Testis (tissue), 3 donors: Measurements from ENCODE around the gene PTGER1. TPM values are rescaled to one million over a fixed set of nuclear protein-coding genes. Genes with fewer than 3 reads are reported as not detected.

ENCODE experiments used
- DNase-seq: peaks from one replicate; pipeline ENCODE4 v3.0.0-alpha.2; 2019
- H3K27ac ChIP-seq, 2 donors: fragments of 200-600 bp; sonication (generic); one replicate each; pipeline ENCODE4 v1.5.1; 2019
- H3K27me3 ChIP-seq: fragments of 200-600 bp; sonication (generic); one replicate; pipeline ENCODE4 v1.5.1; 2019
- H3K36me3 ChIP-seq: fragments of 200-600 bp; sonication (generic); one replicate; pipeline ENCODE4 v1.5.1; 2017; ENCODE audit warnings: low read depth; ENCODE audit errors: missing control alignments
- H3K4me1 ChIP-seq: fragments of 200-600 bp; sonication (generic); one replicate; pipeline ENCODE4 v1.5.1; 2019
- H3K4me3 ChIP-seq, 2 donors: fragments of 200-600 bp; sonication (generic); one replicate each; pipeline ENCODE4 v1.5.1; 2017 to 2019
- H3K9me3 ChIP-seq: fragments of 200-600 bp; sonication (generic); one replicate; pipeline ENCODE4 v1.5.1; 2017
- CTCF ChIP-seq, 3 experiments: fragments of 450-650 bp in 2 of 3; fragments of 200-600 bp in 1 of 3; sonication (generic) in 1 of 3; IDR thresholded peaks; one replicate each; pipeline ENCODE4 v1.5.1; 2016 to 2019; ENCODE audit warnings: antibody characterized with exemption in 3 of 3, mild to moderate bottlenecking in 2 of 3, moderate library complexity in 1 of 3
- POLR2A ChIP-seq: fragments of 450-650 bp; IDR thresholded peaks from one replicate; pipeline ENCODE4 v1.6.1; 2017; ENCODE audit warnings: antibody characterized with exemption, mild to moderate bottlenecking, moderate library complexity
- WGBS, 2 donors: methylation state at CpG; one replicate each; pipeline ENCODE4 v1.1.5; 2018; 5-methylcytosine and 5-hydroxymethylcytosine counted together
- intact Hi-C: fragments of 100-400 bp; cut with DNase I; formaldehyde crosslinking; loops from one replicate; pipeline ENCODE4 v1.15.1; 2023; ENCODE audit warnings: low total_unique reads
- polyA plus RNA-seq: library from polyadenylated mRNA; stranded (reverse); fragments of 350-450 nt; fragmentation: Illumina TruSeq; extraction: RNeasy Lipid Tissue Mini Kit (QIAGEN cat#74804); gene quantifications from one replicate; pipeline ENCODE4 v1.2.3, GENCODE V29; 2014; ENCODE audit warnings: low read depth, low replicate concordance; ENCODE audit not compliant: insufficient read depth
- total RNA-seq, 2 donors: library from RNA; depleted of rRNA; stranded (reverse); fragments of >200 nt; gene quantifications; one replicate each; pipeline ENCODE4 v1.2.3, GENCODE V29; 2016

The PTGER1 gene
- total and polyA plus RNA-seq, 3 donors from 2014 or later: 0.22 to 1.5 (median 1.4) TPM

DNA sequence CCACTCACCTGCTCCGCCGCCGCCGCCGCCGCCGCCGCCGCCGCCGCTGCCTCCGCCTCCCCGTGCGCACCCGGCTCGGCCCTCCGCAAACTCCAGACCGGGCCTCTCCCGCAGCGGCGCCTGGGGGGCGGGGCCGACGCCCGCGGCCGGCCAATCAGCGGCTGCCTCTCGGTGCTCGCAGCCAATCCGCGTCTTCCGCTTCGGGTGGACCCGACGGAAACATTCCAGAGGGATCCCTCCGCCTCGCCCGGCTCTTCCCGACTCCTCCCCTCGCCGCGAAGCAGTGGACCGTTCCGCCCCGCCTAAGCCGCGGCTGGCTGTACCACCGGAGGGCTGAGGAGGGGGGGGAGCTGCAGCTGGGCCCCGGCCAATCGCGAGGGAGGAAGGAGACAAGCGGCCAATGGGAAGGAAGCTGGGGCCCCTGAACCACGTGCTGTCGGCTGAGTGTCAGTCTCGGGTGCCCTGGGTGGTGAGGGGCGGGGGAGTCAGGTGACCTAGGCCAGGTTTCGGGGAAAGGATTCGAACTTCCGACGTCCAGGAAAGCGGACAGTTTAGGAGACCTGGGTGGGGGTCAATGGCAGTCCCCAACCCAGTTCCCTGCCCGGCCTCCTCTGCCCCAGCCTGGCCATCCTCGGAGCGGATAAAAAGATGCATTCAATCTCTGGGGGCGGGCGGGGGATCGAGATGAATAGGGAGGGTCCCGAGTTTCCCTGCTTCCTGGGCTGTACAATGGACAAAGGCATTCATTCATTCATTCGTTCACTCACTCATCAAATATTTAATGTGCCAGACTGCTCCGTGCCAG, 21.1 kb upstream of the PTGER1 start, which contains the start of gene GIPC1:
TSS of gene GIPC1 (minus strand) at position 99 of the 805 bp plus-strand sequence. CDS start 13,151 bp downstream, outside the sequence.
- 1 to 4% methylated on average over 22 to 66 of the region's 71 CpGs for WGBS, 2 donors
- peak in 1 of 3 experiments; percentile 5 for TF ChIP-seq CTCF (IDR thresholded peaks at IDR 0.05)
- no peak for TF ChIP-seq POLR2A
- DNase-seq: peak; percentile 97
- peak within 1 kb of the TSS; percentile 79 to 93 for H3K4me3 ChIP-seq
- H3K36me3 ChIP-seq: no peaks in the 10 kb centered on the region
- peaks cover 22% of the 10 kb centered on the region for H3K4me1 ChIP-seq
- intact Hi-C loops: no loop called here
- no peaks in the 10 kb centered on the region for H3K9me3 ChIP-seq
- H3K27me3 ChIP-seq: no peaks in the 10 kb centered on the region
- H3K27ac ChIP-seq: peak within 1 kb of the TSS; percentile 50 to 78

DNA sequence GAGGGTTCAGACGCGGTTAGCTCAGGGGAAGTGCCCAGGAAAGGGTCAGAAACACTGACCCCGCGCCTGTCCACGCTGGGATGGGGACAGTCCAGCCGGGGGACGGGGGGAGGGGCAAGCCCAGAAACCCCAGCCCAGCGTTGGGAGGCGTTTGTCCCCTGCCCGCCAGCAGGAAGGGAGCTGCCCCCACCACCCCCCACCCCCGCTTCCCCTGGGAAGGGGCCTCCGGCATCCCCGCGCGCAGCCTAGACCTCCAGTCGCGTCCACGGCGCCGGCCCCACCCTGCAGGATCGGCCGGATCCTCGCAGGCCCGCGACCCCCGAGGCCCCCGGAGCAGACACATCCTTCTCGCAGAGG, 20.5 kb upstream of the PTGER1 start:
- DNase-seq: no peak
- Histone ChIP-seq H3K27ac (peak overlapping the region in 1 of 2 donors; percentile 64), H3K9me3 (no peaks in the 10 kb centered on the region), H3K27me3 (no peaks in the 10 kb centered on the region), H3K4me3 (peak overlapping the region; percentile 79 to 93), H3K4me1 (peaks cover 22% of the 10 kb centered on the region), H3K36me3 (no peaks in the 10 kb centered on the region)
- WGBS, 2 donors: 1 to 3% methylated on average over 10 to 14 of the region's 28 CpGs
- intact Hi-C loops: no loop called here
- TF ChIP-seq POLR2A: no peak
- no peak for TF ChIP-seq CTCF (IDR thresholded peaks at IDR 0.05)

DNA sequence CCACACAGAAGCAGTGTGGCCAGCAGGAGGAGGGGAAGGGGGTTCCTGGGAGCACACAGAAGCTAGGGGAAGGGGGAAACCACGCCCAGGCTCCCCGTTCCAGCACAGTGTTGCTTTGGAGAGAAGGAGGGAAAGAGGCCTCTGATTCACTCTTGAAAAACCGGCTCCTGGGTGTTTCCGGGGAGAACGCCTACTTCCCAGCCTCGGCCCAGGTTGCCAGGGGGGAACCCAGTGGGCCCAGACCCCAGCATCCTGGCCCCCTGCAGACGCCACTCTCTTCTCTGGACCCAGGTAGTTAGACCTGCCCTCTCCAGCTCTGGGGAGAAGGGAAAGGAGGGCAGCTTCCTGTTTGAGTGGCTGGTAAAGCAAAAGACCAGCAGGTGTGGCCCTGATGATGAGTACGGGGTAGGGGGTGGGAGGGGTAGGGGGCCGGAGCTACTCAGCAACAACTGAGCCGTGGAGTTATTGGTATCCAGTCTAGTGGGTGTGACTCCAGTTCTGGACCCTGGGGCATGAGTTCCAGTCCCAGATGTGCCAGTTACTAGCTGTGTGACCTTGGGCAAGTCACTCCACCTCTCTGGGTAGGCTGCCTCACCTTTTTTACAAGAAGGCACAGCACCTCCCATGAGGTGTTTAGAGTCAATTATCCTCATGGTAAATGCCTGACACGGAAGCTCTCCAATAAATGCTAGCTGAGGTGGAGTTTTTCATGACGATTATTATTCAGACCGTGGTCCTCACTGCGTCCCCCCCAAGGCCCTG, 19.9 kb upstream of the PTGER1 start:
- peaks cover 22% of the 10 kb centered on the region for H3K4me1 ChIP-seq
- no peak for DNase-seq
- peak overlapping the region in 1 of 2 donors; percentile 64 for H3K27ac ChIP-seq
- H3K36me3 ChIP-seq: no peaks in the 10 kb centered on the region
- no peaks in the 10 kb centered on the region for H3K9me3 ChIP-seq
- no peaks in the 10 kb centered on the region for H3K27me3 ChIP-seq
- no peak for TF ChIP-seq CTCF (IDR thresholded peaks at IDR 0.05)
- TF ChIP-seq POLR2A: no peak
- intact Hi-C loops: no loop called here
- peak overlapping the region; percentile 79 to 93 for H3K4me3 ChIP-seq
- 17 to 24% methylated on average over 14 of the region's 14 CpGs for WGBS, 2 donors

GRCh38 chr19:14494411-14494810, 19.3 kb upstream of the PTGER1 start:
- Histone ChIP-seq H3K4me1 (peaks cover 22% of the 10 kb centered on the region), H3K4me3 (no peak overlapping the region), H3K36me3 (no peaks in the 10 kb centered on the region), H3K9me3 (no peaks in the 10 kb centered on the region), H3K27me3 (no peaks in the 10 kb centered on the region), H3K27ac (no peak overlapping the region)
- intact Hi-C loops: no loop called here
- TF ChIP-seq POLR2A (no peak), CTCF (IDR thresholded peaks at IDR 0.05) (no peak)
- WGBS, 2 donors: 53 to 71% methylated on average over 4 of the region's 4 CpGs
- DNase-seq: no peak
